ENCODE data around the gene MT1HL1. TPM values are rescaled to one million over a fixed set of nuclear protein-coding genes. Genes with fewer than 3 reads are reported as not detected.

Gene MT1HL1
- total RNA-seq, 1 experiment from 2014 or later = not detected

- WGBS (ENCODE audit: extremely low coverage, insufficient read length, low lambda C conversion rate) = no CpG with 5 or more reads among the region's 10 CpGs
- Histone ChIP-seq H4K5ac (ENCODE audit: insufficient read length, low read depth, low read length) (no peak overlapping the region), H2AK5ac (ENCODE audit: insufficient read length, low read length) (no peak overlapping the region), H3K4me2 (ENCODE audit: insufficient read depth, insufficient read length, low read length) (no peak overlapping the region), H3K4ac (ENCODE audit: low read depth, low read length) (no peak overlapping the region), H3K79me1 (ENCODE audit: insufficient read depth, low read depth, low read length, poor library complexity, severe bottlenecking) (no peaks in the 10 kb centered on the region), H3K4me1 (ENCODE audit: insufficient read depth, low read length) (peaks cover 2% of the 10 kb centered on the region; the same call in 1 of the 2 replicates), H2BK120ac (ENCODE audit: low read depth, low read length, poor library complexity, severe bottlenecking) (no peak overlapping the region), H3K79me2 (ENCODE audit: insufficient read depth, low read length) (no peaks in the 10 kb centered on the region; the same call in 1 of the 2 replicates), H3K9ac (ENCODE audit: extremely low read depth, insufficient read length, low read length) (no peak overlapping the region), H3K27ac (ENCODE audit: insufficient read length, low read depth, low read length) (no peak overlapping the region), H3K56ac (ENCODE audit: insufficient read length, low read depth, low read length) (no peak overlapping the region), H3K18ac (ENCODE audit: insufficient read length, low read depth, low read length) (no peak overlapping the region), H3T11ph (ENCODE audit: low read length) (no peak overlapping the region), H3K27me3 (ENCODE audit: insufficient read depth, low read length) (peaks cover 18% of the 10 kb centered on the region; the same call in 1 of the 2 replicates), H3K23me2 (ENCODE audit: insufficient read length, low read depth, low read length, poor library complexity, severe bottlenecking) (peaks cover 16% of the 10 kb centered on the region), H3K14ac (ENCODE audit: insufficient read depth, low read length) (no peak overlapping the region), H2AFZ (ENCODE audit: low read length) (no peak overlapping the region), H3K23ac (ENCODE audit: insufficient read length, low read depth, low read length) (no peak overlapping the region), H4K8ac (replicated peaks; ENCODE audit: insufficient read length, low read depth, low read length) (no peak overlapping the region), H2BK15ac (ENCODE audit: low read depth, low read length) (no peak overlapping the region), H2BK12ac (ENCODE audit: insufficient read length, low read depth, low read length) (no peak overlapping the region), H3K9me3 (ENCODE audit: control insufficient read depth, low read depth, low read length) (no peaks in the 10 kb centered on the region), H4K91ac (ENCODE audit: insufficient read length, low read depth, low read length) (no peak overlapping the region), H2BK20ac (ENCODE audit: low read depth, low read length, poor library complexity, severe bottlenecking) (no peak overlapping the region), H4K20me1 (ENCODE audit: control insufficient read depth, insufficient read depth, insufficient read length) (no peaks in the 10 kb centered on the region), H2BK5ac (ENCODE audit: insufficient read length, low read length) (no peak overlapping the region)
- Mint-ChIP-seq H3K4me3 (no peak overlapping the region), H3K36me3 (ENCODE audit: insufficient read depth in 1 of 3, low read depth in 3 of 3) (peaks cover 0 to 7% (median 0%) of the 10 kb centered on the region in 3 experiments; a peak in 1 of 7 replicates), H3K9me3 (no peaks in the 10 kb centered on the region; a peak in 2 of 5 replicates), H3K27me3 (ENCODE audit: low read depth) (peaks cover 40% of the 10 kb centered on the region), H3K27ac (no peak overlapping the region), H3K4me1 (peaks cover 30 to 34% of the 10 kb centered on the region in 2 experiments)
- TF ChIP-seq CTCF (conservative IDR thresholded peaks at IDR 0.05) = no peak
- no peak for DNase-seq
These were observed 36.6 kb upstream of the MT1HL1 start for GRCh38 chr1:237040823-237041222.
